ENCODE data around the gene PRKAG1.

PRKAG1 gene

GRCh38 chr12:48969833-48970701 is 48.5 kb downstream of the PRKAG1 start:
- DNase-seq = no peak
- Histone ChIP-seq H3K36me3 (no peaks in the 10 kb centered on the region), H3K9me3 (ENCODE audit: severe bottlenecking) (no peaks in the 10 kb centered on the region), H3K4me3 (ENCODE audit: low read depth, low read length) (no peak overlapping the region), H3K27me3 (ENCODE audit: insufficient read depth, low read depth, severe bottlenecking) (peaks cover 16% of the 10 kb centered on the region), H3K27ac (no peak overlapping the region)
- no peak for TF ChIP-seq CTCF (IDR thresholded peaks at IDR 0.05; ENCODE audit: low read depth, low read length)

DNA sequence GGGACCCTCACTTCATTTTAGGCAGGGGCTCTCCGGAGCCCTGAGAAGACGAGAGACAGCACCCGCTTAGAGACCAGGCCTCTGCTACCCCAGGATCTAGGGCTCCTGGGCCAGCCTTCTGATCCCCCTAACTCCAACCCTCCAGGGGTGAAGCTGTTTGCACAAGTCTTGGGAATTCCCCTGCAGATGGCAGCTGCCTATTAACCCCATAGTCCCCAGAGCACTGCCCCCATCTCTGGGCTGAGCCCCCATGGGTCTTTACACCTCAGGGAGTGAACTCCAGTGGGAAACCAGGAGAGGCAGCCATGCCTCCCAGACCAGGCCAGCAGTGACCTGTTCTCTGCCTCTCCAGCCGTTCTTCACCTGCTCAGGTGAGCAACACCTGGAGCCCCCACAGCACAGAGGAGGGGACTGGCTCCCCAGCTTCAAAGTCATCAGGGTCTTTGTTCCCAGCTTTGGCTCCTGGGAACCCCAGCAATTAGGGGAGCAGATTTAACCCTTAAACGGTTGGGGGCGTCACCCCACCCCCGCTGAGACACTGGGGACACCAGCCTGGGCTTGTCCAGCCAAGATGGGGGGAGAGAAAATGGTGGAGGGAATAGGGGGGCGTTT is 49.3 kb downstream of the PRKAG1 start:
- Histone ChIP-seq H3K27ac (no peak overlapping the region), H3K27me3 (ENCODE audit: insufficient read depth, low read depth, severe bottlenecking) (peaks cover 14% of the 10 kb centered on the region), H3K36me3 (no peaks in the 10 kb centered on the region), H3K9me3 (ENCODE audit: severe bottlenecking) (no peaks in the 10 kb centered on the region), H3K4me3 (ENCODE audit: low read depth, low read length) (no peak overlapping the region)
- no peak for TF ChIP-seq CTCF (IDR thresholded peaks at IDR 0.05; ENCODE audit: low read depth, low read length)
- no peak for DNase-seq

GRCh38 chr12:48968467-48968866 is 50.1 kb downstream of the PRKAG1 start:
- Histone ChIP-seq H3K9me3 (ENCODE audit: severe bottlenecking) (no peaks in the 10 kb centered on the region), H3K36me3 (no peaks in the 10 kb centered on the region), H3K4me3 (ENCODE audit: low read depth, low read length) (no peak overlapping the region), H3K27ac (no peak overlapping the region), H3K27me3 (ENCODE audit: insufficient read depth, low read depth, severe bottlenecking) (peaks cover 13% of the 10 kb centered on the region)
- no peak for TF ChIP-seq CTCF (IDR thresholded peaks at IDR 0.05; ENCODE audit: low read depth, low read length)
- DNase-seq = no peak

DNA sequence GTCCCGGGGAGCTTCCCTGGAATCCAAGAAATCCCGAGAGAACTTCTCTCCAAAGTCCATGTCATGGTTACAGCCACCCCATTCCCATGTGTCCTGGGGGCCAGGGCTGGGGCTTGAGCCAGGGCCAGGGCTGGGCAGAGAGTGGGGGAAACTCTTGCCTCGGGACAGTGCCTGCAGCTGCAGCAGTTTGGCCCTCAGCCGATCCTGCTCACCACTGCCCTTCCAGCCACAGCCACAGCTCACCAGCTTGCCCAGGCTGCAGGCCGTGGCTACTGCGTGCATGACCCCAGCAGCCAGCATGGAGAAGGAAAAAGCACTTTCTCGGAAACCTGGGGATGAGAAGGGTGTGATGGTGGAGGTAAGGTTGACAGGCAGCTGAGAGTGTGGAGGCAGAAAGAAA is 50.6 kb downstream of the PRKAG1 start:
- H3K27me3 ChIP-seq (ENCODE audit: insufficient read depth, low read depth, severe bottlenecking) = peaks cover 13% of the 10 kb centered on the region
- no peaks in the 10 kb centered on the region for H3K36me3 ChIP-seq
- no peak for DNase-seq
- no peak overlapping the region for H3K27ac ChIP-seq
- no peaks in the 10 kb centered on the region for H3K9me3 ChIP-seq (ENCODE audit: severe bottlenecking)
- TF ChIP-seq CTCF (IDR thresholded peaks at IDR 0.05; ENCODE audit: low read depth, low read length) = no peak
- no peak overlapping the region for H3K4me3 ChIP-seq (ENCODE audit: low read depth, low read length)

- no peak for DNase-seq
- Histone ChIP-seq H3K4me3 (ENCODE audit: low read depth, low read length) (no peak overlapping the region), H3K27ac (no peak overlapping the region), H3K36me3 (no peaks in the 10 kb centered on the region), H3K9me3 (ENCODE audit: severe bottlenecking) (no peaks in the 10 kb centered on the region), H3K27me3 (ENCODE audit: insufficient read depth, low read depth, severe bottlenecking) (peaks cover 4% of the 10 kb centered on the region)
- no peak for TF ChIP-seq CTCF (IDR thresholded peaks at IDR 0.05; ENCODE audit: low read depth, low read length)
Measured at GRCh38 chr12:48966177-48966895, 52.2 kb downstream of the PRKAG1 start.

All from WERI-Rb-1 (cell line).